HG02840 (cell line): ENCODE measurements around the gene C1orf35.
"Not testable (repeated sequence)": the region's sequence is repeated elsewhere in the genome, so short reads cannot be mapped to it uniquely, and the experiment has no call there.

Source experiments
- ATAC-seq: cut with Tn5 transposase; IDR thresholded peaks from one replicate; pipeline ENCODE4 v1.9.1; 2021; ENCODE audit warnings: mild to moderate bottlenecking, moderate library complexity, moderate number of reproducible peaks; ENCODE audit not compliant: unreplicated experiment, low FRiP score

The C1orf35 gene

DNA sequence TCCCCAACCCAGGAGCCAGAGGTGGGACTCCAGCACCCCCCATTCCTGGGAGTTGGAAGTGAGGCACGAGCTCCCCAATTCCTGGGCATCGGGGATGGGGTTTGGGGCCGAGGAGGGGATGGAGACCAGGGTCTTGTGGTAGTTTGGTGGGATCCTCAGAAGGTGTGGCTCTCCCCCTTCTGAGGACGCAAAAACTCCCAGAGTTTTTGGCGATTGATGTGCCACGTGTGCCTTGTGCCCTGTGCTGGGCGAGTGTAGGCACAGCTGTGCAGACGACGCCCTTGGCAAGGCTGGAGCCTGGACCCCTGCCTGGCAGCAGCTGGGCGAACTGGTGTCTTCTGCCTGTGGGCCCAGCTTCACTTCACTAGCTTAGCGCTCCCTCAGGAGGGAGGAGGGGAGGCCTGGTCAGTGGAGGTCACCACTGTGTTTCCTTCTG lies 39.6 kb upstream of the C1orf35 start:
- ATAC-seq = no peak

DNA sequence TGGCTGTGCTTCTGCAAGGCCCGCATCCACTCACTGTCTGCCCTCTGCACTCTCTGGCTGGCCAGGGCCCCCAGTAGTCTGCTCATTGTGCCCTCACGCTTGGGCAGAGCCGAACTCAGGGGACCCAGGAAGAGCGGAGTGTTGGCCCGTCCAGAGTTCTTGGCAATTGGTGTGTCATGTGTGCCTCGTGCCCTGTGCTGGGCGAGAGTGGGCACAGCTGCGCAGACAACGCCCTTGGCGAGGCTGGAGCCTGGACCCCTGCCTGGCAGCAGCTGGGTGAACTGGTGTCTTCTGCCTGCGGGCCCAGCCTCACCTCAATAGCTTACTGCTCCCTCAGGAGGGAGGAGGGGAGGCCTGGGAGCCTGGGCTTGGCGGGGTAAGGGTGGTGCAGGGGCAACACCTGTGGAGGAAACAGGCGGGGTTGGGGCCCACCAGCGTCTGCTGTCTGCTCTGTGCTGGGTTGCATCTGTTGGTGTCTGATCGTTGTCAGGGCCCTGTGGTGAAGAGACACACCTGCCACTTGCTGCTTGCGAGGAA lies 39.1 kb upstream of the C1orf35 start:
- ATAC-seq = no peak

DNA sequence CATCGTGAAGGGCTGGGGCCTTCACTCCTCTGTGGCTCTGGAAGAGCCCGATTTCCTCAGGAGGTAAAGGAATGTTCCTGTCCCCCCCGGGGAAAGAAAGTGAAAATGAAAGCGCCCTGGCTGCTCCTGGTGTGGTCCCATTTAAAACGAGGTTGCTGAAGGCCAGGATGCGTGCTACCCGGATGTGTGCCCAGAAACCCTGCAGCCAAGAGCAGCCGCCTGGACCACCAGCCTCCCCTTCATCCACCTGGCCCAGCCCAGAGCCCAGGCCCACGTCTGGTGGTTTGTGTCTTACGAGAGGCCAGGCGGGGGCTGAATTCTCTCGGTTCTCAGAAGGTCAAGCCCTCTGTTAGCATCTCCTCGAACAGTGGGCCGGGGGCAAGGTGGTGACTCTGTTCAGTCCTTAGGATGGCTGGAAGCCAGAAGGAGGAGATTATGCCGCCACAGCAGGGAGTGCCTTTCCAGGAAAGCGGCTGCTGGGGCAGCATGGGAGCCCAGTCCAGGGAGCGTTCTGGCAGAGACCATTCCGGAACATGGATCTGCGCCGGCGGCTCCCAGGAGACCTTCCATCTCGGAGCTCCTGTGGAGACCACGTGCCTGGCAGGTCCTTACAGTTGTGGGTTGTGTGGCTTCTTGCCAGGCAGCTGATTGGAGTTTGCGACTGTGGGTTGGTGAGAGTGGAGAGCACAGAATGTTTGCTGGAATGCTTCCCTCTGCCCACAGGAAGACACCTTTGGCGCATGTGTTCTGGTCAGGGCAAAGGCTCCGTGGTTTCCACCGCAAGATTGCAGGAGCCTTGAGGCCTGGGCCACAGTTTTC lies 38.3 kb upstream of the C1orf35 start:
- no peak for ATAC-seq

DNA sequence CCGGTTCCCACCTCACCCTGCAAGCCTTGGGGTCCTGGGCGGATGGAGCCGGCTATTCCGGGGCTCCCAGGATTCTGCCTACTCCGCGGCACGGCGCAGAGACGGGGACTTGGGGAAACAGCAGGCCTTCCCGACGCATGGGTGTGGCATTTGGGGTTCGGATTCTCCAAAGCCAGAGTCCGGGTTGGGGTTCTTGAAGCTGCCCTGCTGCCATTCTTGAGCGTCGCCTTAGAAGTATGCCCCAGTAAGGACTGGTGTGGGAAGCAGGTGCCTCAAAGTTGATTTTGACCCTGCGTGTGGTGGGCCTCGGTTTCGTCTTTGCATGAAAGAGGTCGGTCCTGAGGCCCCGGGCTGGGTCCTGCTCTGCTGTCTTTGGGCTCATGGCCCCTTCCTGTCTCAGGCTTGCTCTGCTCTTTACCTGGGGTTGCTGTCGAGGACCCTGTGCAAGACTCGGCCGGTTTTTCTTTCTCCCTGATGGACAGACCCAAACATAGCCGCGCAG lies 37.6 kb upstream of the C1orf35 start:
- no peak for ATAC-seq

GRCh38 chr1:228139931-228140723 lies 37.0 kb upstream of the C1orf35 start, which contains the start of gene GUK1:
Gene GUK1, plus strand, starts transcription at chr1:228140279. Its CDS starts 24 bp downstream, at chr1:228140303.
- peak; percentile 94 for ATAC-seq

DNA sequence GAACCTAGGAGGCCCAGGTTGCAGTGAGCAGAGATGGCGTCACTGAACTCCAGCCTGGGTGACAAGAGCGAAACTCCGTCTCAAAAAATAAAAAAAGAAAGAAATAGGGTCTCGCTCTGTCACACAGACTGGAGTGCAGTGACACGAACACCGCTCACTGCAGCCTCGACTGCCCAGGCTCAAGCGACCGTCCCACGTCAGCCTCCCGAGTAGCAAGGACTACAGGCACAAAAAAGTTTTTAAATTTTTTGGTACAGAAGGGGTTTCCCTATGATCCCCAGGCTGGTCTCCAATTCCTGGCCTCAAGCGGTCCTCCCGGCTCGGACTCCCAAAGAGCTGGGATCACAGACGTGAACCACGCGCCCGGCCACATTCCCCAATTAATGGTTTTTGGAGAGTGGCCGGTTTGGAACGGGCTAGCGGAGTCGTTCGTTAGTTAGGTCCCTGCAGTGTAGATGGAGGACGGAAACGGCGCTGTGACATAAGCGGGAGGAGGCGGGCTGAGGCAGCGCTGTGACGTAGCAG lies 36.3 kb upstream of the C1orf35 start:
- no peak for ATAC-seq

DNA sequence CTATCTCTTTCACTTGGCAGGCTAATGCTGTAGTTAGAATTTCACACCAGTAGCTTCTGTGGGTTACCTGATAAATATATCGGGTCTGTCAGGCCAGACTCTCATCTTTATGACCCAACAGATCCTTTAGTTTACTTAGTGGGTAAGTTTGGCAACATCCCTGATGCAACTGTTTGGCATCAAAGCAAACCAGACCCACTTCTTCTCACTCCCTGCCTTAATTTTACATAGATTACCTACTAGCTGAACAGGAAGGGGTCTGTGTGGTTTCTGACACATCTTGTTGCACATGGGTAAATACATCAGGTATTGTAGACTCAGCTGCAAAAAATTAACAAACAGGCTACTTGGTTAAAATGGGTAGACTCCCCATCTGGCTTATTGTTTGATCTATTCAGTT lies 33.8 kb upstream of the C1orf35 start:
- ATAC-seq = no peak

DNA sequence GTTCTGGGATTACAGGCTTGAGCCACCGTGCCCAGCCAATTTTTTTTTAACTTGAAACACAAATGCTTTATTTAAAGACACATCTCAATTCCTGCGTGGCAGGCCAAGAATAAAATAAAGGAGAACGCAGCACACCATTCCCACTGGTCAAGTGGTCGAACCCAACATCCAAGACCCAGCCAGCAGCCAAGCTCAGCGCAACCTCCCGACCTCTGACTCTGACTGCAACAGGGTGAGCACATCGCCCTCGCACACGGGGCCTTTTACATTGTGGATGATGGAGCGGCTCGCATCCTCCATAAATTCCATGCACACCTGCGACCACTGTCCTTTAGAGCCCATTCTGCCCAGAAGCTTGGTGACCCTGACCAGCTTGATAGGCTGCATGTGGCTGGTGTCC lies 31.5 kb upstream of the C1orf35 start:
- no peak for ATAC-seq

DNA sequence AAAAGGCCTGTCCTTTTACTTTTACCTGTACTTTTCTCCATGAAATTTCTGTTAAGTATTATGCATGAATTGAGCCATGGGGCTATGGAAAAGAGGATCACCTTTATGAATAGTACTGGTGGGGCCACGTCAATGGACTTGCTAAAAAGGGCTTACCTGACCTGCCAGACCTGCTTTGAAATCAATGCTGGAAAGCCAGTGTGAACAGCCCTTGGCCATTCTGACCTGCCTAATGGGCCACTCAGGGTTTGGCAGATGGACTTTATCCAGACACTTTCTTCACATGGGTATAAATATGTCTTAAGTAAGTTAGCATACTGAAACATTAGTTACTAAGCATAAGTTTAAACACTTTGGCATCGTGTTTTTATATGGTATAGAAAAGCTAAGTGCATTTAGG lies 28.6 kb upstream of the C1orf35 start:
- no peak for ATAC-seq

- no peak for ATAC-seq
These were observed 22.1 kb upstream of the C1orf35 start for GRCh38 chr1:228125185-228125584.

DNA sequence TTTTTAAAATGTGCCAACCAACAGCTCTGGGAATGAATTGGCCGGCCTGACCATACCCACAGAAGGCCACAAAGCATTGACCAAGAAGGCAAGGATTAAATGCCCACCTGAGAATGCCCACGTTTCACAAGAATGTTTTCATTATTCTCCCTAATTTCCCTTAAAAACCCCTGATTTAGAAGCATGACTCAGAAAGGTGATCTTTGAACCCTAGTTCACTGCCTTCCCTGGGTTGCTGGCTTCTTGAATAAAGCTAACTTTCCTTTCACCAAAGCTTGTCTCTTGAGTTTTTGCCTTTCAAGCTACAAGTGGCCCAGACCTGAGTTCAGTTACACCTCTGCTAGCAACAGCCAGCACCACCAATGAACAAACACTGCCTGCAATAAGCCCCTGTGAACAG lies 20.4 kb upstream of the C1orf35 start:
- no peak for ATAC-seq

GRCh38 chr1:228122921-228123441 lies 19.9 kb upstream of the C1orf35 start:
- ATAC-seq = no peak

GRCh38 chr1:228120857-228121489 lies 17.8 kb upstream of the C1orf35 start:
- ATAC-seq = no peak

DNA sequence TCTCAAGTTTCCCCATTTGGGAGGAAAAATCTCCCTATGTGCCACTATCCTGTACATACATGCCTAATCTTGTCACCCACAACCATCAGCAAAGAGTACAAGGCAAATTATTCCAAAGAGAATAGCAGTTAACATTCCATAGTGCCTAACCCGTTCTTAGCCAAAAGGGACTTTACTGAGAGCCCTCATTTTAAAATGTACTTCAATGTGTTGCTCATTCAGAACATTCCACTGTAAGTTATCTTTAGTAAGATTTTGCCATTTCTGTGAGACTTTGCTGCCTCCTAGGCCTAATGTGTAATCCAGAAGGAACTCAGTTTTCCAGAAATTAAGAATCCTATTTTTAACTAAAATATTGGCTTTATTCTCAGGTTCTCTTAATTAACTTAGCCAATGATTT lies 17.2 kb upstream of the C1orf35 start:
- ATAC-seq = no peak

GRCh38 chr1:228118040-228118439 lies 14.9 kb upstream of the C1orf35 start:
- no peak for ATAC-seq

DNA sequence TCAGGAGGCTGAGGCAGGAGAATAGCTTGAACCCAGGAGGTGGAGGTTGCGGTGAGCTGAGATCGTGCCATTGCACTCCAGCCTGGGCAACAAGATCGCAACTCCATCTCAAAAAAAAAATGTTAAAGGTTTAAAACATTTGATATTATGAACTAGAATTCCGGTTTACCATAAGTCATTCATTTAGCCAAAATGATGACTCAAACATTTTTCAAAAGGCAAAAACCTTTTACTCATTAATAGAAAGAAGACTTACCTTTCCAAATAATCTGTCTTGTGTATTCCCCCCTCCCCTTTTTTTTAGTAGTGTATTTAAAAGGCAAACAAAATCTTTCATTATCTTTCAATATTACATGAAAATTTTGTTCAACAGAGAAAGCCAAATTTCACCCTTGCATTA lies 14.2 kb upstream of the C1orf35 start:
- no peak for ATAC-seq

GRCh38 chr1:228114827-228115226 lies 11.7 kb upstream of the C1orf35 start:
- ATAC-seq = no peak

DNA sequence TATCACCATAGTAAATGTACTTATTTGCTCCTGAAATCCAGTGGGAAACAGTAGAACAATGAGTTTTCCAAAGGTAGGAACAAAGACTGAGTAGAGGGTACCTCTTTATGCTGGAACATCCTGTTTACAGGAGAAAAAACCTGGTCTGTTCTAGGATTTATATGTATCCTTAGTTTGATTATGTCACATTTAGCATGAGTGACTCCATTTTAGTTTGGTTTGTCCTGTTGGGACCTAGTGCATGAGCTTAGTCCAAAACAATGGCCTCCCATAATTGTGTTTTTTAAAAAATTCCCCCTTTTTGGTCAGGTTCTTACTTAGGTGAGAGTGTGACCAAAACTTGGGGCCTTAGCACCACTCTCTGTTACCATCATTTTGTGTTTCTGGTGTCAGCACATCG lies 9.5 kb upstream of the C1orf35 start:
- no peak for ATAC-seq

GRCh38 chr1:228112167-228112566 lies 9.0 kb upstream of the C1orf35 start:
- no peak for ATAC-seq

DNA sequence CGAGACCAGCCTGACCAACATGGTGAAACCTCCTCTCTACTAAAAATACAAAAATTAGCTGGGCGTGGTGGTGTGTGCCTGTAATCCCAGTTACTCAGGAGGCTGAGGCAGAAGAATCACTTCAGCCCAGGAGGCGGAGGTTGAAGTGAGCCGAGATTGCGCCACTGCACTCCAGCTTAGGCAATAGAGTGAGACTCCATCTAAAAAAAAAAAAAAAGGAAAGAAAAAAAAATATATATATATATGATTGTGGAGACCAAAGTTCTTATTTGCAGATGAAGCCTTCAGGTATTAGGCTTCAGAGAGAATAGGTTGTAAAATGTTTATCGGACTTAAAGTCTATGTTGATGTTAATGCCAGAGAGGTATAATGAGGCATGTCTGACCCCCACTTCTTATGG lies 8.2 kb upstream of the C1orf35 start:
- not testable (repeated sequence) for ATAC-seq
